Pancreas (tissue), 10 donors: ENCODE data around the gene NLRP5. TPM values are rescaled to one million over a fixed set of nuclear protein-coding genes. Genes with fewer than 3 reads are reported as not detected.

Source experiments
- ATAC-seq, 4 donors: fragments of 200-7000 bp; cut with Tn5 transposase; one replicate each; pipeline versions ENCODE4 v1.8.0 to v1.9.1; 2020; ENCODE audit warnings: mild to moderate bottlenecking in 4 of 4, moderate library complexity in 4 of 4
- DNase-seq, 6 donors: peaks; one replicate each; pipeline ENCODE4 v3.0.0-alpha.2; 2020
- FAIRE-seq: peaks from 2 replicates; lab custom pipeline; 2012; peaks lifted over from hg19 to GRCh38; lab: Jason Lieb, UNC
- H3K27ac ChIP-seq, 4 donors: fragments of 200-600 bp; sonication (generic); 1 replicate in 3 of 4; 2 replicates in 1 of 4; pipeline versions ENCODE4 v1.5.0 to v1.8.0; 2020
- H3K27me3 ChIP-seq, 4 donors: fragments of 200-600 bp; one replicate each; pipeline ENCODE4 v1.8.0; 2021
- H3K36me3 ChIP-seq, 3 donors: fragments of 200-600 bp; sonication (generic) in 1 of 3; one replicate each; pipeline versions ENCODE4 v1.5.0 to v1.8.0; 2020 to 2021
- H3K4me1 ChIP-seq, 3 donors: fragments of 200-600 bp; one replicate each; pipeline ENCODE4 v1.8.0; 2021
- H3K4me3 ChIP-seq, 4 donors: fragments of 200-600 bp; sonication (generic) in 2 of 4; one replicate each; pipeline versions ENCODE4 v1.5.0 to v1.8.0; 2020 to 2021
- H3K9me3 ChIP-seq, 4 donors: fragments of 200-600 bp; one replicate each; pipeline ENCODE4 v1.8.0; 2021
- WGBS, 2 donors: extraction: QIAGEN DNeasy Blood & Tissue Kit; methylation state at CpG; one replicate each; pipeline ENCODE4 v1.1.7; 2013; 5-methylcytosine and 5-hydroxymethylcytosine counted together
- intact Hi-C, 3 donors: fragments of 100-400 bp; cut with DNase I; formaldehyde crosslinking; loops; one replicate each; pipeline versions ENCODE4 v1.11.1 to v1.14.2; 2022
- polyA plus RNA-seq, 2 donors: library from polyadenylated mRNA; stranded (reverse); fragments of 200-250 nt; gene quantifications; one replicate each; pipeline ENCODE4 v1.2.3, GENCODE V29; 2013
- total RNA-seq, 6 donors: library from RNA; stranded (reverse); fragmentation: NEBNext Ultra II Directional in 4 of 6; extraction: Animal tissue kit (Norgen Biotek cat#: 25700) in 4 of 6; gene quantifications; one replicate each; pipeline versions ENCODE4 v1.2.1 to v1.2.4, GENCODE V29; 2021 to 2023
- TF ChIP-seq, protein P1 (sequence below), 4 donors: fragments of 200-600 bp; sonication (generic) in 3 of 4; IDR thresholded peaks; one replicate each; pipeline versions ENCODE4 v1.5.0 to v1.8.0; 2021; ENCODE audit warnings: antibody characterized with exemption in 4 of 4
- donor health status: healthy with polysubstance abuse.
- donor health status: DM: no; HTN: no; CAD: no; lungs with moderate emphysema.
- donor health status: DM: no; HTN: no; CAD: no.
- donor health status: control.
- donor health status: control.
- donor health status: Bipolar disorder and iron deficiency.
- donor health status: DM: yes; HTN: yes; CAD: no.
- donor health status: DM: no; HTN: no; CAD: no.
- donor health status: DM: no; HTN: no; CAD: no.
- donor health status: DM: yes; HTN: yes; CAD: no.

Gene NLRP5
- total and polyA plus RNA-seq, 8 donors: not detected

DNA sequence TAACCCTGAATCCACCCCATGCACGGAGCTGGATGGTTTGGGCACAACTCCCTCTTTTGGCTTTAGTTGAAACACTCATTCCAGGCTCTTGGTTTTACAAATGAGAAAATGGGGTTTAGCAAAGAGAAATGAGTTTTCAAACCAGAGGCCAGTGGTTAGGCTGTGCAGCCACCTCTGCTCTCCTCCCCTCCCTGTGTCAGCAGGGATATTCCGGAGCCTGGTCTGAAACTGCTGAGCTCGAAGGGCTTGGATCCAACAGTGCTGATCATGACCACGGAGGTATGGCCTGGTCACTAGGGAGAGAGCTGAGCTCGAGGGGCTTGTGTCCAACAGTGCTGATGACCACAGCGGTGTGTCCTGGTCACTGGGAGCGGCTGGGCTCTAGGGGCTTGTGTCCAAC is 93.0 kb downstream of the NLRP5 start:
- WGBS, 2 donors: 51 to 58% methylated on average over 6 to 7 of the region's 7 CpGs
- TF ChIP-seq, protein P1, sequence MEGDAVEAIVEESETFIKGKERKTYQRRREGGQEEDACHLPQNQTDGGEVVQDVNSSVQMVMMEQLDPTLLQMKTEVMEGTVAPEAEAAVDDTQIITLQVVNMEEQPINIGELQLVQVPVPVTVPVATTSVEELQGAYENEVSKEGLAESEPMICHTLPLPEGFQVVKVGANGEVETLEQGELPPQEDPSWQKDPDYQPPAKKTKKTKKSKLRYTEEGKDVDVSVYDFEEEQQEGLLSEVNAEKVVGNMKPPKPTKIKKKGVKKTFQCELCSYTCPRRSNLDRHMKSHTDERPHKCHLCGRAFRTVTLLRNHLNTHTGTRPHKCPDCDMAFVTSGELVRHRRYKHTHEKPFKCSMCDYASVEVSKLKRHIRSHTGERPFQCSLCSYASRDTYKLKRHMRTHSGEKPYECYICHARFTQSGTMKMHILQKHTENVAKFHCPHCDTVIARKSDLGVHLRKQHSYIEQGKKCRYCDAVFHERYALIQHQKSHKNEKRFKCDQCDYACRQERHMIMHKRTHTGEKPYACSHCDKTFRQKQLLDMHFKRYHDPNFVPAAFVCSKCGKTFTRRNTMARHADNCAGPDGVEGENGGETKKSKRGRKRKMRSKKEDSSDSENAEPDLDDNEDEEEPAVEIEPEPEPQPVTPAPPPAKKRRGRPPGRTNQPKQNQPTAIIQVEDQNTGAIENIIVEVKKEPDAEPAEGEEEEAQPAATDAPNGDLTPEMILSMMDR (IDR thresholded peaks at IDR 0.05): no peak
- Histone ChIP-seq H3K36me3 (no peaks in the 10 kb centered on the region), H3K27ac (no peak overlapping the region), H3K27me3 (no peaks in the 10 kb centered on the region), H3K9me3 (no peaks in the 10 kb centered on the region), H3K4me1 (peaks cover 0 to 6% (median 0%) of the 10 kb centered on the region in 3 donors), H3K4me3 (no peak overlapping the region)
- DNase-seq (no peak), FAIRE-seq (no peak), ATAC-seq (no peak)
- intact Hi-C loops: loop anchor here in 1 of 3 donors (10.0 kb wide), 2 partner anchors 175 to 275 kb away; no protein-coding TSS in a partner anchor

DNA sequence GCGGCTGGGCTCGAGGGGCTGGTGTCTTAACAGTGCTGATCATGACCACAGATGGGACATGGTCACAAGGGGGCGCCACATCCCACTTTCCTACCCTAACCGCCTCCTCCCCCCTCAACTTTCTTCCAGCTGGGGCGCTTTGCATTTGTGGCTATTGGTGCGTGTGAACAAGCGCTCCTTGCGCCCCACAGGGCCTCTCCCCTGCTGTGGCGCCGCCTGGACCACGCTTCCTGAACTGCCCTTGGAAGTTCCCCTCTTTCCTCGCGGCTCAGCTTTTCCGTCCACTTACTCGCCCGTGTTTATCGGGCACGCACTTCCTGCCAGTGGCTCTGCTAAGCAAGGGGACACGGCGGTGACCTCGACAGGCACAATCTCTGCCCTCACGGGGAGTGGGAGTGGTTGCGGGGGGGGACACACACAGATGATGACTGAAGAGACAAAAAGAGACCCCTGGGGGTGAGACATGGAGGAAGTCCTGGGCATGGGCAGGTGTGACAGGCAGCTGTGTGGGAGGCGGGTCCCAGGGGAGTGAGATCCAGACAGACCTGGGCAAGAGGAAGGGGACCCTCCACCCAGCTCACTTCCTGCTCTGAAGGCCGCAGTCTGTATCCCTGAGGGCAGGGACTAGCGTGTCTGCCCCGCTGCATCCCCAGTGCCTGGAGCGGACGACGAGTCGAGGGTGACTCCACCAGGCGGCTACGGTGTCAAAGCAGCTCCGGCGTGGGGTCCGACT is 94.3 kb downstream of the NLRP5 start:
- Histone ChIP-seq H3K36me3 (no peaks in the 10 kb centered on the region), H3K4me1 (peaks cover 0 to 6% (median 0%) of the 10 kb centered on the region in 3 donors), H3K27me3 (no peaks in the 10 kb centered on the region), H3K4me3 (peak overlapping the region in 2 of 4 donors; percentile 38 to 44), H3K27ac (no peak overlapping the region), H3K9me3 (no peaks in the 10 kb centered on the region)
- DNase-seq: peak; percentile 68 to 92 (median 82)
- WGBS, 2 donors: 5% methylated on average over 36 of the region's 36 CpGs
- peak; percentile 84 to 94 (median 86) for ATAC-seq
- no peak for FAIRE-seq
- TF ChIP-seq, protein P1 (IDR thresholded peaks at IDR 0.05): peak; percentile 24 to 44 (median 31)
- intact Hi-C loops: no loop called here

- Histone ChIP-seq H3K36me3 (peaks cover 0 to 4% (median 0%) of the 10 kb centered on the region in 3 donors), H3K4me1 (peaks cover 0 to 6% (median 0%) of the 10 kb centered on the region in 3 donors), H3K27ac (no peak overlapping the region), H3K27me3 (no peaks in the 10 kb centered on the region), H3K4me3 (no peak overlapping the region), H3K9me3 (no peaks in the 10 kb centered on the region)
- ATAC-seq: no peak
- 41 to 46% methylated on average over 9 of the region's 9 CpGs for WGBS, 2 donors
- TF ChIP-seq, protein P1 (IDR thresholded peaks at IDR 0.05): no peak
- no peak for DNase-seq
- intact Hi-C loops: no loop called here
- FAIRE-seq: no peak
Measured at GRCh38 chr19:56083668-56084067, 97.1 kb downstream of the NLRP5 start.

DNA sequence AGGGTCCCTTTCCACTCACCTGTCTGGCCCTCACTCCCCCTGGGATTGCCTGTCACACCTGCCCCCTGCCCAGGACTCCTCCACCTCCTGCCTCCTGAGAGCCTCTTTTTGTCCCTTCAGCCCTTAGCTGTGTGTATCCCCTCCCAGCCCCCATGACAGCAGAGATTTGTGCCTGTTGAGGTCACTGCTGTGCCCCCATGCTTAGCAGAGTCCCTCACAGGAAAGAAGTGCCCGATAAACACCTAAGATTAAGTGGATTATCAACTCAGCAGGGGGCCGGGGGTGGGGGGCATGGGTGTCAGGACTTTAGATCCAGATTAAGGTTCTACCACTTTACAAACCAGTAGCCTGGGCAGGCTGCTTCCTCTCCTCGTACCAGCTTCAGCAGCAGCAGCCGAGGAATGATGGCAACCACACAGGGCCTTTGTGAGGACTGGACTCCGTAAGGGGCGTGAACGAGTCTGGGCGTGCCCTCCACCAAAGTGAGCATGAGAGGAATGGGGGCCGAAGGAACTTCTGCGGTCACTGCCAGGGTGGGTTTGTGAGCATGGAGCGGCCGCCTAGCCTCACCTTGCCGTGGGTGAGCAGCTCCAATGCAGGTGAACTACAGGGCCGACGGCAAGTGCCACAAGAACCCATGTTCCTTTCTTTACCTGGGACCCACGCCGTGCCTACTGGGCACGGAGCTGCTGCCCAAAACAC is 98.4 kb downstream of the NLRP5 start:
- Histone ChIP-seq H3K4me3 (no peak overlapping the region), H3K36me3 (peaks cover 0 to 7% (median 0%) of the 10 kb centered on the region in 3 donors), H3K9me3 (no peaks in the 10 kb centered on the region), H3K27ac (no peak overlapping the region), H3K4me1 (peaks cover 0 to 6% (median 0%) of the 10 kb centered on the region in 3 donors), H3K27me3 (no peaks in the 10 kb centered on the region)
- no peak for FAIRE-seq
- DNase-seq: peak in 1 of 6 donors; percentile 47
- intact Hi-C loops: no loop called here
- 80 to 81% methylated on average over 18 of the region's 18 CpGs for WGBS, 2 donors
- ATAC-seq: no peak
- TF ChIP-seq, protein P1 (IDR thresholded peaks at IDR 0.05): no peak
